ENCODE measurements around the gene EFNA1.

GRCh38 chr1:155092641-155093040, 35.0 kb upstream of the EFNA1 start:
- TF ChIP-seq CEBPB (IDR thresholded peaks at IDR 0.05; ENCODE audit: low read depth) (no peak), MAX (IDR thresholded peaks at IDR 0.05) (no peak), SP1 (IDR thresholded peaks at IDR 0.05; ENCODE audit: low read depth) (no peak), YY1 (IDR thresholded peaks at IDR 0.05; ENCODE audit: extremely low read depth, insufficient replicate concordance, low read depth, low read length) (no peak)
- TF ChIP-seq, protein P1, sequence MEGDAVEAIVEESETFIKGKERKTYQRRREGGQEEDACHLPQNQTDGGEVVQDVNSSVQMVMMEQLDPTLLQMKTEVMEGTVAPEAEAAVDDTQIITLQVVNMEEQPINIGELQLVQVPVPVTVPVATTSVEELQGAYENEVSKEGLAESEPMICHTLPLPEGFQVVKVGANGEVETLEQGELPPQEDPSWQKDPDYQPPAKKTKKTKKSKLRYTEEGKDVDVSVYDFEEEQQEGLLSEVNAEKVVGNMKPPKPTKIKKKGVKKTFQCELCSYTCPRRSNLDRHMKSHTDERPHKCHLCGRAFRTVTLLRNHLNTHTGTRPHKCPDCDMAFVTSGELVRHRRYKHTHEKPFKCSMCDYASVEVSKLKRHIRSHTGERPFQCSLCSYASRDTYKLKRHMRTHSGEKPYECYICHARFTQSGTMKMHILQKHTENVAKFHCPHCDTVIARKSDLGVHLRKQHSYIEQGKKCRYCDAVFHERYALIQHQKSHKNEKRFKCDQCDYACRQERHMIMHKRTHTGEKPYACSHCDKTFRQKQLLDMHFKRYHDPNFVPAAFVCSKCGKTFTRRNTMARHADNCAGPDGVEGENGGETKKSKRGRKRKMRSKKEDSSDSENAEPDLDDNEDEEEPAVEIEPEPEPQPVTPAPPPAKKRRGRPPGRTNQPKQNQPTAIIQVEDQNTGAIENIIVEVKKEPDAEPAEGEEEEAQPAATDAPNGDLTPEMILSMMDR (IDR thresholded peaks at IDR 0.05 in 2 of 3, conservative IDR thresholded peaks at IDR 0.05 in 1 of 3; ENCODE audit: borderline replicate concordance in 1 of 3, insufficient read depth in 1 of 3, low read depth in 2 of 3, low read length in 2 of 3): no peak

Data from HCT116 (cell line).